HepG2 (cell line): ENCODE data around the gene DDX54. TPM values are rescaled to one million over a fixed set of nuclear protein-coding genes. Genes with fewer than 3 reads are reported as not detected.

ENCODE experiments used
- AKAP8 ChIP-seq: sonication (generic); formaldehyde crosslinking; IDR thresholded peaks from 2 replicates; pipeline ENCODE4 v1.5.1; 2020; ENCODE audit warnings: mild to moderate bottlenecking, missing genetic modification reagents
- CBX5 ChIP-seq: sonication (generic); formaldehyde crosslinking; IDR thresholded peaks from 2 replicates; pipeline ENCODE4 v1.4.0; 2020; ENCODE audit warnings: missing genetic modification reagents, borderline replicate concordance
- E2F1 ChIP-seq: sonication (generic); formaldehyde crosslinking; IDR thresholded peaks from 2 replicates; pipeline ENCODE4 v1.5.0; 2020; ENCODE audit warnings: missing genetic modification reagents
- IKZF1 ChIP-seq: fragments of 450-650 bp; IDR thresholded peaks from 2 replicates; pipeline ENCODE4 v1.7.1; 2016
- SPEN ChIP-seq: sonication (generic); formaldehyde crosslinking; IDR thresholded peaks from 2 replicates; pipeline ENCODE4 v1.5.1; 2020; ENCODE audit warnings: low read depth, mild to moderate bottlenecking, missing genetic modification reagents
- TFDP2 ChIP-seq: sonication (generic); formaldehyde crosslinking; IDR thresholded peaks from 2 replicates; pipeline ENCODE4 v1.4.0; 2020; ENCODE audit warnings: missing genetic modification reagents
- USF2 ChIP-seq, 2 experiments: sonication (generic) in 1 of 2; formaldehyde crosslinking in 1 of 2; IDR thresholded peaks; 2 replicates each; pipeline versions ENCODE4 v1.5.1 to v1.6.1; 2011 to 2020; ENCODE audit warnings: borderline replicate concordance in 1 of 2, low read depth in 1 of 2, low read length in 1 of 2, mild to moderate bottlenecking in 1 of 2, missing genetic modification reagents in 1 of 2, moderate library complexity in 1 of 2
- ZNF224 ChIP-seq: sonication (generic); formaldehyde crosslinking; IDR thresholded peaks from 2 replicates; pipeline ENCODE4 v1.5.0; 2020; ENCODE audit warnings: mild to moderate bottlenecking, missing genetic modification reagents
- polyA plus RNA-seq, 8 experiments: library from polyadenylated mRNA; depleted of rRNA in 3 of 8; stranded (reverse) in 7 of 8; unstranded in 1 of 8; fragments of >200 nt; fragmentation: Illumina TruSeq in 4 of 8; extraction: Trizol in 4 of 8; gene quantifications; 2 replicates each; pipeline versions ENCODE4 v1.2.1 to v1.2.3, GENCODE V29; 2011 to 2016; ENCODE audit warnings: low read depth in 4 of 8, missing spikeins in 1 of 8, mixed read lengths in 1 of 8; ENCODE audit not compliant: insufficient read depth in 1 of 8
- total RNA-seq, 5 experiments: library from RNA; depleted of rRNA; stranded (reverse); fragments of >200 nt; fragmentation: Illumina TruSeq; extraction: Trizol; gene quantifications; 2 replicates each; pipeline ENCODE4 v1.2.3, GENCODE V29; 2016; ENCODE audit warnings: low read depth in 1 of 5
- TF ChIP-seq, protein P1 (sequence below): sonication (generic); formaldehyde crosslinking; IDR thresholded peaks from 2 replicates; pipeline ENCODE4 v1.4.0; 2020; ENCODE audit warnings: missing genetic modification reagents, borderline replicate concordance
- TF ChIP-seq, protein P2 (sequence below): sonication (generic); formaldehyde crosslinking; IDR thresholded peaks from 2 replicates; pipeline ENCODE4 v1.4.0; 2020; ENCODE audit warnings: missing genetic modification reagents

DDX54 gene
- total and polyA plus RNA-seq, 2 of the 13 experiments (the other 11 are each of a cell fraction or from before 2014, with no cell fraction given), result 59.7 to 61.1 TPM

DNA sequence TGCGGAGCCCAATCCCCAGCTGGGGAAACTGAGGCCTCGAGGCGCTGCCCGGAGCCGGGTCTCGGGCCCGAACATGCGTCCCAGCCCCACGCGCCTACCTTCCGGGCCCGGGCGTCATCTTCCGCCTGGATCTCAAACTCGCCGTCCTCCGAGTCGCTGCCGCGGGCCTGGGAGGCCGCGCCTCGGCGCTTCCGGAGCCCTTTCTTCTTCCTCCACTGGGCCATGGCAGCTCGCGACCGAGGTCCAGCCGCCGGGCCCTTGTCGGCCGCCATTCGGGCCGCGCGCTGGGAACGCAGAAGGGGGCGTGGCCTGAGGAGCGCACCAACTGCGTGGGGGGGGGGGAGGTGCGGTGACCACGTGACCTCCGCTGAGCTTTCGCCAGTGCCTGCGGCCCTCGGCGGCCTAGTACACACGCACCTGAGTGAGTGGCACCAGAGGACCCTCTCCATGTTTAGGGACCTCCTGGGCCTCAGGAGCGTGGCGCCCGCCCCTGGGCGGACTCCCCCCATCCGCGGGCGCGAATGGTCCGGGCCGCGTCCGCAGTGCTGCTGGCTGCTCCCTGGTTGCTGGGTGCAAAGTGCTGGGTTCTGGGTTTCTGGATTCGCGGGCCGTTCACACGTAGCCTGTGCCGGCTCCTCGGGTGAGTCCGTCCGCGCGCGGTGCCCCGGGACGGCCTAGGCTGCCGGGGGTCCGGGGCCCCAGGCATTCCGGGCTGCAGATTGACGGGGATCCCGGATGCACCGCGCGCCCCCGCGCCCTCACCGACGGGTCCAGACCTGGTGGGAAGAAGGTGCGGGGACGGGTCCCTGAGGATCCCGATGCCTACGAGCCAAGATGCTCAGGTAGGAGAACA is at the start of gene DDX54, which contains the start of gene RITA1 (continued):
- TF ChIP-seq, protein P1, sequence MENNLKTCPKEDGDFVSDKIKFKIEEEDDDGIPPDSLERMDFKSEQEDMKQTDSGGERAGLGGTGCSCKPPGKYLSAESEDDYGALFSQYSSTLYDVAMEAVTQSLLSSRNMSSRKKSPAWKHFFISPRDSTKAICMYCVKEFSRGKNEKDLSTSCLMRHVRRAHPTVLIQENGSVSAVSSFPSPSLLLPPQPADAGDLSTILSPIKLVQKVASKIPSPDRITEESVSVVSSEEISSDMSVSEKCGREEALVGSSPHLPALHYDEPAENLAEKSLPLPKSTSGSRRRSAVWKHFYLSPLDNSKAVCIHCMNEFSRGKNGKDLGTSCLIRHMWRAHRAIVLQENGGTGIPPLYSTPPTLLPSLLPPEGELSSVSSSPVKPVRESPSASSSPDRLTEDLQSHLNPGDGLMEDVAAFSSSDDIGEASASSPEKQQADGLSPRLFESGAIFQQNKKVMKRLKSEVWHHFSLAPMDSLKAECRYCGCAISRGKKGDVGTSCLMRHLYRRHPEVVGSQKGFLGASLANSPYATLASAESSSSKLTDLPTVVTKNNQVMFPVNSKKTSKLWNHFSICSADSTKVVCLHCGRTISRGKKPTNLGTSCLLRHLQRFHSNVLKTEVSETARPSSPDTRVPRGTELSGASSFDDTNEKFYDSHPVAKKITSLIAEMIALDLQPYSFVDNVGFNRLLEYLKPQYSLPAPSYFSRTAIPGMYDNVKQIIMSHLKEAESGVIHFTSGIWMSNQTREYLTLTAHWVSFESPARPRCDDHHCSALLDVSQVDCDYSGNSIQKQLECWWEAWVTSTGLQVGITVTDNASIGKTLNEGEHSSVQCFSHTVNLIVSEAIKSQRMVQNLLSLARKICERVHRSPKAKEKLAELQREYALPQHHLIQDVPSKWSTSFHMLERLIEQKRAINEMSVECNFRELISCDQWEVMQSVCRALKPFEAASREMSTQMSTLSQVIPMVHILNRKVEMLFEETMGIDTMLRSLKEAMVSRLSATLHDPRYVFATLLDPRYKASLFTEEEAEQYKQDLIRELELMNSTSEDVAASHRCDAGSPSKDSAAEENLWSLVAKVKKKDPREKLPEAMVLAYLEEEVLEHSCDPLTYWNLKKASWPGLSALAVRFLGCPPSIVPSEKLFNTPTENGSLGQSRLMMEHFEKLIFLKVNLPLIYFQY (CRISPR knock-in tag), result no peak; the same call in 1 of the 2 replicates
- no peak for TF ChIP-seq AKAP8 (CRISPR knock-in tag)
- peak; percentile 27; the same call in 1 of the 2 replicates for TF ChIP-seq E2F1
- TF ChIP-seq, protein P2, sequence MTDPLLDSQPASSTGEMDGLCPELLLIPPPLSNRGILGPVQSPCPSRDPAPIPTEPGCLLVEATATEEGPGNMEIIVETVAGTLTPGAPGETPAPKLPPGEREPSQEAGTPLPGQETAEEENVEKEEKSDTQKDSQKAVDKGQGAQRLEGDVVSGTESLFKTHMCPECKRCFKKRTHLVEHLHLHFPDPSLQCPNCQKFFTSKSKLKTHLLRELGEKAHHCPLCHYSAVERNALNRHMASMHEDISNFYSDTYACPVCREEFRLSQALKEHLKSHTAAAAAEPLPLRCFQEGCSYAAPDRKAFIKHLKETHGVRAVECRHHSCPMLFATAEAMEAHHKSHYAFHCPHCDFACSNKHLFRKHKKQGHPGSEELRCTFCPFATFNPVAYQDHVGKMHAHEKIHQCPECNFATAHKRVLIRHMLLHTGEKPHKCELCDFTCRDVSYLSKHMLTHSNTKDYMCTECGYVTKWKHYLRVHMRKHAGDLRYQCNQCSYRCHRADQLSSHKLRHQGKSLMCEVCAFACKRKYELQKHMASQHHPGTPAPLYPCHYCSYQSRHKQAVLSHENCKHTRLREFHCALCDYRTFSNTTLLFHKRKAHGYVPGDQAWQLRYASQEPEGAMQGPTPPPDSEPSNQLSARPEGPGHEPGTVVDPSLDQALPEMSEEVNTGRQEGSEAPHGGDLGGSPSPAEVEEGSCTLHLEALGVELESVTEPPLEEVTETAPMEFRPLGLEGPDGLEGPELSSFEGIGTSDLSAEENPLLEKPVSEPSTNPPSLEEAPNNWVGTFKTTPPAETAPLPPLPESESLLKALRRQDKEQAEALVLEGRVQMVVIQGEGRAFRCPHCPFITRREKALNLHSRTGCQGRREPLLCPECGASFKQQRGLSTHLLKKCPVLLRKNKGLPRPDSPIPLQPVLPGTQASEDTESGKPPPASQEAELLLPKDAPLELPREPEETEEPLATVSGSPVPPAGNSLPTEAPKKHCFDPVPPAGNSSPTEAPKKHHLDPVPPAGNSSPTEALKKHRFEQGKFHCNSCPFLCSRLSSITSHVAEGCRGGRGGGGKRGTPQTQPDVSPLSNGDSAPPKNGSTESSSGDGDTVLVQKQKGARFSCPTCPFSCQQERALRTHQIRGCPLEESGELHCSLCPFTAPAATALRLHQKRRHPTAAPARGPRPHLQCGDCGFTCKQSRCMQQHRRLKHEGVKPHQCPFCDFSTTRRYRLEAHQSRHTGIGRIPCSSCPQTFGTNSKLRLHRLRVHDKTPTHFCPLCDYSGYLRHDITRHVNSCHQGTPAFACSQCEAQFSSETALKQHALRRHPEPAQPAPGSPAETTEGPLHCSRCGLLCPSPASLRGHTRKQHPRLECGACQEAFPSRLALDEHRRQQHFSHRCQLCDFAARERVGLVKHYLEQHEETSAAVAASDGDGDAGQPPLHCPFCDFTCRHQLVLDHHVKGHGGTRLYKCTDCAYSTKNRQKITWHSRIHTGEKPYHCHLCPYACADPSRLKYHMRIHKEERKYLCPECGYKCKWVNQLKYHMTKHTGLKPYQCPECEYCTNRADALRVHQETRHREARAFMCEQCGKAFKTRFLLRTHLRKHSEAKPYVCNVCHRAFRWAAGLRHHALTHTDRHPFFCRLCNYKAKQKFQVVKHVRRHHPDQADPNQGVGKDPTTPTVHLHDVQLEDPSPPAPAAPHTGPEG, result peak; percentile 44; the same call in 1 of the 2 replicates
- TF ChIP-seq ZNF224 (CRISPR knock-in tag), result 0 out of 2 replicates have a peak, but pooled peaks have one; percentile 83
- TF ChIP-seq TFDP2, result 0 out of 2 replicates have a peak, but pooled peaks have one; percentile 46
- no peak for TF ChIP-seq IKZF1
- peak; percentile 83 for TF ChIP-seq SPEN (CRISPR knock-in tag)
- TF ChIP-seq CBX5 (CRISPR knock-in tag), result no peak; the same call in 1 of the 2 replicates
- TF ChIP-seq USF2 (IDR thresholded peaks at IDR 0.05; ENCODE audit: low read depth, low read length), result peak; percentile 94
- TF ChIP-seq USF2 (CRISPR knock-in tag; IDR thresholded peaks at IDR 0.05; ENCODE audit: borderline replicate concordance), result peak; percentile 96; the same call in 1 of the 2 replicates
